ENCODE data around the gene TSHZ2.

TSHZ2 gene

DNA sequence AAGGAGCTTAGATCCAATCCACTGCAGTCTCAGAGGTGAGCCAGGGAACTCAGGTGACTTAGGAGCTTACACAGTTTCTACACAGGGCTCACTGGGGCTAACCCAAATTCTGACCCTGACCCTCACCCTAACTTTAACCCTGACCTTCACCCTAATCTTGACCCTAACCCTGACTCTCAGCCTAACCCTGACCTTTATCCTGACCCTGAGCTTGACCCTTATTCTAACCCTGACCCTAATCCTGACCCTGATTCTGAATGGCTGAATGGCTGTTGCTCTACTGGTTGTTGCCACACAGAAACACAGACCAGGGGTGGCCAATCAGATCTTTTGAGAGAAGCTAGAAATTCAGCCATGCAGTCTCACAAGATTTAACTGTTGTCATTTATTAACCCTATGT, 180.1 kb downstream of the TSHZ2 start:
- Histone ChIP-seq H3K9me3 (ENCODE audit: control extremely low read depth in 1 of 5, control insufficient read depth in 4 of 5, insufficient read depth in 2 of 5, low read depth in 1 of 5, low read length in 4 of 5) (no peaks in the 10 kb centered on the region), H3K27me3 (replicated peaks in 2 of 5; ENCODE audit: control insufficient read depth in 4 of 5, insufficient read depth in 5 of 5, low read length in 4 of 5) (peaks cover 0 to 2% (median 0%) of the 10 kb centered on the region in 5 experiments), H3K27ac (ENCODE audit: insufficient read depth in 1 of 2, low read depth in 1 of 2, low read length in 2 of 2, poor library complexity in 1 of 2, severe bottlenecking in 2 of 2) (no peak overlapping the region), H3K36me3 (ENCODE audit: control insufficient read depth in 4 of 4, insufficient read depth in 4 of 4, low read length in 3 of 4) (no peaks in the 10 kb centered on the region), H3K4me1 (ENCODE audit: control extremely low read depth in 1 of 4, control insufficient read depth in 4 of 4, insufficient read depth in 4 of 4, low read length in 3 of 4) (peaks cover 0 to 3% (median 0%) of the 10 kb centered on the region in 4 experiments), H3K4me3 (ENCODE audit: control insufficient read depth in 1 of 7, extremely low read depth in 1 of 7, insufficient read depth in 4 of 7, low read depth in 2 of 7, low read length in 6 of 7) (no peak overlapping the region)
- DNase-seq = no peak
- ChIA-PET CTCF (no interaction called here), POLR2A (no interaction called here)

DNA sequence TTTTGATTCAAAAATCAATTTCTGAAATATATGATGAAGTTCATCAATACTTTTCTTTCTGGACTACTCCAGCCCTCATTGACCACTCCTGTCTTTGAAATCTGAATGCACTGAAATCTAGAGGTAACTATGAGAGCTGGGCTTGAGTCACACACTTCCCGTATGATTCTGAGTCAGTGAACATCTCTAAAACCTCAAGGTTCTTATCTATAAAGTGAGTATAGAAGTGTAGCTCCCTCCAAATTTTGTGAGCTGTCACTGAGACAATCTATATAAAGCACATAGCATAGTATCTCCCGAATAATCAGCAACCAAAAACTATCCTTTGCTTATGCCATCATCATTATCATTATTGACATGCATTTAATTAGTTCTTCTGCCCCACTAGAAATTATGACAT, 182.4 kb downstream of the TSHZ2 start:
- no peaks in the 10 kb centered on the region for H3K4me1 ChIP-seq (ENCODE audit: control extremely low read depth in 1 of 4, control insufficient read depth in 4 of 4, insufficient read depth in 4 of 4, low read length in 3 of 4)
- 100% methylated on average over 1 of the region's 2 CpGs for WGBS (ENCODE audit: insufficient coverage)
- H3K36me3 ChIP-seq (ENCODE audit: control insufficient read depth in 4 of 4, insufficient read depth in 4 of 4, low read length in 3 of 4) = no peaks in the 10 kb centered on the region
- H3K9me3 ChIP-seq (ENCODE audit: control extremely low read depth in 1 of 5, control insufficient read depth in 4 of 5, insufficient read depth in 2 of 5, low read depth in 1 of 5, low read length in 4 of 5) = no peaks in the 10 kb centered on the region
- H3K4me3 ChIP-seq (ENCODE audit: control insufficient read depth in 1 of 7, extremely low read depth in 1 of 7, insufficient read depth in 4 of 7, low read depth in 2 of 7, low read length in 6 of 7) = no peak overlapping the region
- POLR2A ChIA-PET = no interaction called here
- no peak overlapping the region for H3K27ac ChIP-seq (ENCODE audit: insufficient read depth in 1 of 2, low read depth in 1 of 2, low read length in 2 of 2, poor library complexity in 1 of 2, severe bottlenecking in 2 of 2)
- peaks cover 0 to 2% (median 0%) of the 10 kb centered on the region in 5 experiments for H3K27me3 ChIP-seq (replicated peaks in 2 of 5; ENCODE audit: control insufficient read depth in 4 of 5, insufficient read depth in 5 of 5, low read length in 4 of 5)
- DNase-seq = no peak
- CTCF ChIA-PET = interaction anchor here (0.9 kb wide), 1 partner anchor 12 kb away, joined by 3 read pairs; no protein-coding TSS in a partner anchor

DNA sequence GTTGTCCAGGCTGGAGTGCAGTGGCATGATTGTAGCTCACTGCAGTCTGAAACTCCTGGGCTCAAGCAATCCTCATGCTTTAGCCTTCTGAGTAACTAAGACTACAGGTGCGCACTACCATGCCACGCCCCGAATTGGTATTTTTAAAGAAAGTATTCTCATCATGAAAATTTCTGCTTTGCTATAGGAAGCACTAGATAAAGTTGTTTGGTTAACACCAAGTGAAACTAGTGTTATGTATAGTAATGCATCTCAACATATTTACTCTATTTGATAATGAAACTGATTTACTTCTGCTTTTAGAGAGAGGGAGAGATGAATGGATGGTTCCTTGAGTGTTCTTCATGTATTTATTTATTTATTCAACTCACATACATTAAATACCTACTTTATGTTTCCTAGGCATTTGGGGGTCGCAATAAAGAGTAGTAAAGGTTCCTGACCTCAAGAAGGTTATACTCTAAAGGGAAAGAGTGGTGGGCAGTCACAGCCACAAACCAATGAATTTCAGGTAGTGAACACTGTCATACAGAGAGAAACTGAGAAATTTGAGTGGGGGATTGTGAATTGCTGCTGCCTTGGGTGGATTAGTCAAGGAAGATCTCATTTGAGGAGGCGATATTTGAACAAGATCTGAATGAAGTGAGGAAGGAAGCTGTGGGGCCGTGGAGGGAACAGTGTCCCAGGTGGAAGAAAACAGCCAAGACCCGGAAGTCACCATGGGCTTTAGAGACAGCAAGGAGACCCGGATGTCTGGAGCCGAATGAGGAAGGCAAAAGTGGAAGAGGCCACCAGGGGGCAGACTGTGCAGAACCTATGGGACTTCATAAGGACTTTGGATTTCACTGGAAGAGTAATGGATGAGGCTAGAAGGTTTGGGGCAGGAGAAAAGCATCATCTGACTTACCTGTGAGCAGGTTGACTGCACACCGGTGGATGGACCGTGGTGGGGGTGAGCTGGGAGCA, 185.6 kb downstream of the TSHZ2 start:
- no peak overlapping the region for H3K27ac ChIP-seq (ENCODE audit: insufficient read depth in 1 of 2, low read depth in 1 of 2, low read length in 2 of 2, poor library complexity in 1 of 2, severe bottlenecking in 2 of 2)
- H3K4me1 ChIP-seq (ENCODE audit: control extremely low read depth in 1 of 4, control insufficient read depth in 4 of 4, insufficient read depth in 4 of 4, low read length in 3 of 4) = no peaks in the 10 kb centered on the region
- H3K27me3 ChIP-seq (replicated peaks in 2 of 5; ENCODE audit: control insufficient read depth in 4 of 5, insufficient read depth in 5 of 5, low read length in 4 of 5) = peaks cover 0 to 2% (median 0%) of the 10 kb centered on the region in 5 experiments
- no peaks in the 10 kb centered on the region for H3K9me3 ChIP-seq (ENCODE audit: control extremely low read depth in 1 of 5, control insufficient read depth in 4 of 5, insufficient read depth in 2 of 5, low read depth in 1 of 5, low read length in 4 of 5)
- WGBS (ENCODE audit: insufficient coverage) = 80% methylated on average over 7 of the region's 11 CpGs
- no peaks in the 10 kb centered on the region for H3K36me3 ChIP-seq (ENCODE audit: control insufficient read depth in 4 of 4, insufficient read depth in 4 of 4, low read length in 3 of 4)
- H3K4me3 ChIP-seq (ENCODE audit: control insufficient read depth in 1 of 7, extremely low read depth in 1 of 7, insufficient read depth in 4 of 7, low read depth in 2 of 7, low read length in 6 of 7) = no peak overlapping the region
- ChIA-PET POLR2A (no interaction called here), CTCF (interaction anchor here (0.6 to 0.8 kb wide), 2 partner anchors 11 to 91 kb away, joined by 3 read pairs; no protein-coding TSS in a partner anchor)
- peak; percentile 20 to 47 (median 31) for DNase-seq

DNA sequence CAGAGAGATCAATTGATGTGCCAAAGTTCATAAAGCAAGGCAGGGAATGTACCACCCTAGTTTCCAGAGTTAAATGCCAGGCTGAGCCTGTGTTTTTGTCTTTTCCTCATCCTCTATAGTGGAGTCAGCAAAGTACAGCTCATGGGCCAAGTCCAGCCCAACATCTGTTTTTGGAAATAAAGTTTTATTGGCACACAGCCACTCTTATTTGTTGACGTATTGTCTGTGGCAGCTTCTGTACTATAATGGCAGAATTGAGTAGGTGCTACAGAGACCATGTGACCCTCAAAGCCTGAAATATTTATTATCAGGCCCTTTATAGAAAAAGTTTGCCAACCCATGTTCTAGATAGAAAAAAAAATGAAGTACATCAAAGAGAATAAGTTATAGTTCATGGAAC, 187.0 kb downstream of the TSHZ2 start:
- WGBS (ENCODE audit: insufficient coverage) = 100% methylated on average over 1 of the region's 1 CpG
- Histone ChIP-seq H3K4me3 (ENCODE audit: control insufficient read depth in 1 of 7, extremely low read depth in 1 of 7, insufficient read depth in 4 of 7, low read depth in 2 of 7, low read length in 6 of 7) (no peak overlapping the region), H3K9me3 (ENCODE audit: control extremely low read depth in 1 of 5, control insufficient read depth in 4 of 5, insufficient read depth in 2 of 5, low read depth in 1 of 5, low read length in 4 of 5) (no peaks in the 10 kb centered on the region), H3K27me3 (replicated peaks in 2 of 5; ENCODE audit: control insufficient read depth in 4 of 5, insufficient read depth in 5 of 5, low read length in 4 of 5) (peaks cover 0 to 2% (median 0%) of the 10 kb centered on the region in 5 experiments), H3K27ac (ENCODE audit: insufficient read depth in 1 of 2, low read depth in 1 of 2, low read length in 2 of 2, poor library complexity in 1 of 2, severe bottlenecking in 2 of 2) (no peak overlapping the region), H3K36me3 (ENCODE audit: control insufficient read depth in 4 of 4, insufficient read depth in 4 of 4, low read length in 3 of 4) (no peaks in the 10 kb centered on the region), H3K4me1 (ENCODE audit: control extremely low read depth in 1 of 4, control insufficient read depth in 4 of 4, insufficient read depth in 4 of 4, low read length in 3 of 4) (no peaks in the 10 kb centered on the region)
- CTCF ChIA-PET = interaction anchor here (0.6 kb wide), 1 partner anchor 943 kb away, joined by 3 read pairs; no protein-coding TSS in a partner anchor
- DNase-seq = no peak
- POLR2A ChIA-PET = no interaction called here

DNA sequence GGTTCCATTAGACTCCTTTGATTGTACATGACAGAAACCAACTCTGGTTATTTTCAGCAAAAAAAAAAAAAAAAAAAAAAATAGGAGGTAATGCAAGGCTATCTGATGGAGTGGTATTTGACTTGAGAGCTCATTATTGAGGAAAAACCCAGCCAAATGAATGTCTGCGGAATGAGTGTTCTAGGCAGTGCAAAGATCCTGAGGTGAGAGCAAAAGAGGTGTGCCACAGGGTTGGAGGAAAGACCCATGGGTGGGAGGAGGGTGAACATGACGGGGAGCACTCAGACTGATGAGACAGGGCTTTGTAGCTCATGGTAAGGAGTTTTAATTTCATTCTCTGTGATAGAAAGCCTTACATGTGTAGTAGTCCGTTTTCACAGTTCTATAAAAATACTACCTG, 188.9 kb downstream of the TSHZ2 start:
- H3K27ac ChIP-seq (ENCODE audit: insufficient read depth in 1 of 2, low read depth in 1 of 2, low read length in 2 of 2, poor library complexity in 1 of 2, severe bottlenecking in 2 of 2) = no peak overlapping the region
- DNase-seq = no peak
- H3K4me3 ChIP-seq (ENCODE audit: control insufficient read depth in 1 of 7, extremely low read depth in 1 of 7, insufficient read depth in 4 of 7, low read depth in 2 of 7, low read length in 6 of 7) = no peak overlapping the region
- H3K27me3 ChIP-seq (replicated peaks in 2 of 5; ENCODE audit: control insufficient read depth in 4 of 5, insufficient read depth in 5 of 5, low read length in 4 of 5) = peaks cover 0 to 2% (median 0%) of the 10 kb centered on the region in 5 experiments
- CTCF ChIA-PET = no interaction called here
- WGBS (ENCODE audit: insufficient coverage) = 100% methylated on average over 1 of the region's 3 CpGs
- H3K9me3 ChIP-seq (ENCODE audit: control extremely low read depth in 1 of 5, control insufficient read depth in 4 of 5, insufficient read depth in 2 of 5, low read depth in 1 of 5, low read length in 4 of 5) = no peaks in the 10 kb centered on the region
- no peaks in the 10 kb centered on the region for H3K36me3 ChIP-seq (ENCODE audit: control insufficient read depth in 4 of 4, insufficient read depth in 4 of 4, low read length in 3 of 4)
- POLR2A ChIA-PET = interaction anchor here (0.6 kb wide), 1 partner anchor 1049 kb away, joined by 3 read pairs; no protein-coding TSS in a partner anchor
- no peaks in the 10 kb centered on the region for H3K4me1 ChIP-seq (ENCODE audit: control extremely low read depth in 1 of 4, control insufficient read depth in 4 of 4, insufficient read depth in 4 of 4, low read length in 3 of 4)

DNA sequence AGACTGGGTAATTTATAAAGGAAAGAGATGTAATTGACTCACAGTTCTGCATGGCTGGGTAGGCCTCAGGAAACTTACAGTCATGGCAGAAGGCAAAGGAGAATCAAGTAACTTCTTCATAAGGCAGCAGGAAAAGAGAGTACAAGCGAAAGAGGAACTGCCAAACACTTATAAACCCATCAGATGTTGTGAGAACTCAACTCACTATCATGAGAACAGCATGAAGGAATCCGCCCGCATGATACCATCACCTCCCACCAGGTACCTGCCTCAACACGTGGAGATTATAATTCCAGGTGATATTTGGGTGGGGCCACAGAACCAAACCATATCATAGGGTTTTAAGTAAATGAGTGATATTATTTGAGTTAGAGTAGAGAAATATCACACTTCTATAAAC, 189.3 kb downstream of the TSHZ2 start:
- CTCF ChIA-PET = no interaction called here
- no peaks in the 10 kb centered on the region for H3K36me3 ChIP-seq (ENCODE audit: control insufficient read depth in 4 of 4, insufficient read depth in 4 of 4, low read length in 3 of 4)
- no peak overlapping the region for H3K27ac ChIP-seq (ENCODE audit: insufficient read depth in 1 of 2, low read depth in 1 of 2, low read length in 2 of 2, poor library complexity in 1 of 2, severe bottlenecking in 2 of 2)
- H3K9me3 ChIP-seq (ENCODE audit: control extremely low read depth in 1 of 5, control insufficient read depth in 4 of 5, insufficient read depth in 2 of 5, low read depth in 1 of 5, low read length in 4 of 5) = no peaks in the 10 kb centered on the region
- H3K27me3 ChIP-seq (replicated peaks in 2 of 5; ENCODE audit: control insufficient read depth in 4 of 5, insufficient read depth in 5 of 5, low read length in 4 of 5) = peaks cover 0 to 2% (median 0%) of the 10 kb centered on the region in 5 experiments
- no peak overlapping the region for H3K4me3 ChIP-seq (ENCODE audit: control insufficient read depth in 1 of 7, extremely low read depth in 1 of 7, insufficient read depth in 4 of 7, low read depth in 2 of 7, low read length in 6 of 7)
- peak in 2 of 3 donors; percentile 5 to 12 for DNase-seq
- POLR2A ChIA-PET = interaction anchor here (0.6 kb wide), 1 partner anchor 1048 kb away, joined by 3 read pairs; no protein-coding TSS in a partner anchor
- WGBS (ENCODE audit: insufficient coverage) = no CpG with 5 or more reads among the region's 4 CpGs
- no peaks in the 10 kb centered on the region for H3K4me1 ChIP-seq (ENCODE audit: control extremely low read depth in 1 of 4, control insufficient read depth in 4 of 4, insufficient read depth in 4 of 4, low read length in 3 of 4)

DNA sequence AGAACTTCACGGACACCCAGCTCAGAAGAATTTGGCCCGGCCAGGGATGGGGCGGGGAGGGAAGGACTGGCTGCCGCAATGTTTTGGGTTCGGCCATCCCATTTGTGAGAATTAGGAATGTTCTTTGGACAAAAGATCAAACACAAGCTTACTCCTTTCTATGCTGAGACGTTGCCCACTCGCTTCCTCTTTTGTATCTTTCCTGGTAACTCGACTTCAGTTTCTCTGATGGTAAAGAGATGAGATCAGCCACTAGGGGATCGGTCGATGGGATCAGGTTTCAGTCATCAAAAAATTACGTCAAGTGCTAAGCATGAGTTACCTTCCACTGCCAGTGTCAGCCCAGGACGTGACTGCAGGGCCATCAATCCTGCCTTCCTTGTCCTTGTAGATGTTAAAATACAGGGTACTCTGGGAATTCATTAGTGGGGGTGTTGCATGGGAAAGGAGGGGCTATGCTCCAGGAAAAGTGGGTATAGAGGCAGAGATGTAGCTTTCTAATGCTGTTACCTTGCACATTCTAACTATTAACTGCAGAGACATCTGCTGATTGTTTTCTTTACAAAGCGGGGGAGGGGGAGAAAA, 190.2 kb downstream of the TSHZ2 start:
- Histone ChIP-seq H3K27ac (ENCODE audit: insufficient read depth in 1 of 2, low read depth in 1 of 2, low read length in 2 of 2, poor library complexity in 1 of 2, severe bottlenecking in 2 of 2) (peak overlapping the region in 1 of 2 experiments; percentile 62), H3K4me3 (ENCODE audit: control insufficient read depth in 1 of 7, extremely low read depth in 1 of 7, insufficient read depth in 4 of 7, low read depth in 2 of 7, low read length in 6 of 7) (no peak overlapping the region)

More for the DNA sequence above, 190.2 kb downstream of the TSHZ2 start:
- H3K27me3 ChIP-seq (replicated peaks in 2 of 5; ENCODE audit: control insufficient read depth in 4 of 5, insufficient read depth in 5 of 5, low read length in 4 of 5) = peaks cover 0 to 2% (median 0%) of the 10 kb centered on the region in 5 experiments
- peak in 2 of 3 donors; percentile 36 to 45 for DNase-seq
- POLR2A ChIA-PET = no interaction called here
- CTCF ChIA-PET = no interaction called here
- H3K4me1 ChIP-seq (ENCODE audit: control extremely low read depth in 1 of 4, control insufficient read depth in 4 of 4, insufficient read depth in 4 of 4, low read length in 3 of 4) = no peaks in the 10 kb centered on the region
- H3K36me3 ChIP-seq (ENCODE audit: control insufficient read depth in 4 of 4, insufficient read depth in 4 of 4, low read length in 3 of 4) = no peaks in the 10 kb centered on the region
- no peaks in the 10 kb centered on the region for H3K9me3 ChIP-seq (ENCODE audit: control extremely low read depth in 1 of 5, control insufficient read depth in 4 of 5, insufficient read depth in 2 of 5, low read depth in 1 of 5, low read length in 4 of 5)
- WGBS (ENCODE audit: insufficient coverage) = 41% methylated on average over 10 of the region's 13 CpGs
